Renal cortex interstitium (tissue), 15 donors: ENCODE data around the gene ACSL5. TPM values are rescaled to one million over a fixed set of nuclear protein-coding genes. Genes with fewer than 3 reads are reported as not detected.

Experiments used
- DNase-seq, 11 donors: peaks; one replicate each; pipeline ENCODE4 v3.0.0-alpha.2; 2013; ENCODE audit warnings: low read depth in 9 of 11, low spot score in 4 of 11; ENCODE audit errors: extremely low read depth in 1 of 11
- long read RNA-seq, 16 experiments: transcript quantifications; one replicate each; lab custom pipeline, GENCODE V29; 2026
- polyA plus RNA-seq, 3 donors: library from polyadenylated mRNA; unstranded; fragments of 120-200 nt; gene quantifications; one replicate each; pipeline ENCODE4 v1.2.1, GENCODE V29; 2013; ENCODE audit not compliant: insufficient read length in 3 of 3

ACSL5 gene
- polyA plus RNA-seq: 1 to 10 TPM; 4.3 to 5.7 (median 4.7) TPM
- long read RNA-seq, donor 1: 0 reads
- long read RNA-seq, donor 2: 0 reads
- long read RNA-seq, donor 3, partial matches to known transcripts: 7 of 8 reads
- long read RNA-seq, donor 3, other reads (novel, unspliced or antisense): 0 of 8 reads
- long read RNA-seq, donor 4: 0 reads
- long read RNA-seq, donor 5: 0 reads
- long read RNA-seq, donor 6, partial matches to known transcripts: 24 of 24 reads
- long read RNA-seq, donor 6, other reads (novel, unspliced or antisense): 0 of 24 reads
- long read RNA-seq, donor 7: 0 reads
- long read RNA-seq, donor 8, partial matches to known transcripts: 119 of 162 reads
- long read RNA-seq, donor 8, other reads (novel, unspliced or antisense): 40 of 162 reads
- long read RNA-seq, donor 9, partial matches to known transcripts: 0 of 1 reads
- long read RNA-seq, donor 9, other reads (novel, unspliced or antisense): 0 of 1 reads
- long read RNA-seq, donor 10, partial matches to known transcripts: 0 of 1 reads
- long read RNA-seq, donor 10, other reads (novel, unspliced or antisense): 0 of 1 reads
- long read RNA-seq, donor 11, partial matches to known transcripts: 15 of 27 reads
- long read RNA-seq, donor 11, other reads (novel, unspliced or antisense): 12 of 27 reads
- long read RNA-seq, donor 12: 0 reads
- long read RNA-seq, donor 13: 0 reads
- long read RNA-seq, donor 14, partial matches to known transcripts: 0 of 1 reads
- long read RNA-seq, donor 14, other reads (novel, unspliced or antisense): 0 of 1 reads
- long read RNA-seq, donor 15: 0 reads
- long read RNA-seq, donor 16: 0 reads

GRCh38 chr10:112373912-112374338 lies at the start of gene ACSL5:
ACSL5 (plus strand) TSS chr10:112374116; CDS start chr10:112394947, 20,831 bp downstream.
- DNase-seq: no peak

GRCh38 chr10:112327678-112328077 lies 46.2 kb upstream of the ACSL5 start:
- no peak for DNase-seq

- no peak for DNase-seq
Measured at GRCh38 chr10:112330162-112330561, 43.8 kb upstream of the ACSL5 start.

- no peak for DNase-seq
Measured at GRCh38 chr10:112330607-112331160, 43.2 kb upstream of the ACSL5 start.

GRCh38 chr10:112332022-112332421 lies 41.9 kb upstream of the ACSL5 start:
- DNase-seq: no peak

GRCh38 chr10:112332509-112333228 lies 41.2 kb upstream of the ACSL5 start:
- DNase-seq: no peak

- DNase-seq: no peak
Measured at GRCh38 chr10:112333452-112333851, 40.5 kb upstream of the ACSL5 start.

- DNase-seq: no peak
Measured at GRCh38 chr10:112335111-112335867, 38.6 kb upstream of the ACSL5 start.

GRCh38 chr10:112335868-112336265 lies 38.0 kb upstream of the ACSL5 start:
- no peak for DNase-seq

GRCh38 chr10:112336556-112337201 lies 37.2 kb upstream of the ACSL5 start:
- no peak for DNase-seq

GRCh38 chr10:112338957-112339356 lies 35.0 kb upstream of the ACSL5 start:
- no peak for DNase-seq

GRCh38 chr10:112340601-112341000 lies 33.3 kb upstream of the ACSL5 start:
- DNase-seq: no peak

- no peak for DNase-seq
Measured at GRCh38 chr10:112343056-112343806, 30.7 kb upstream of the ACSL5 start.

- DNase-seq: no peak
Measured at GRCh38 chr10:112344261-112344660, 29.7 kb upstream of the ACSL5 start.

GRCh38 chr10:112345202-112345601 lies 28.7 kb upstream of the ACSL5 start:
- DNase-seq: no peak

- no peak for DNase-seq
Measured at GRCh38 chr10:112345743-112346142, 28.2 kb upstream of the ACSL5 start.

GRCh38 chr10:112346774-112347173 lies 27.1 kb upstream of the ACSL5 start:
- DNase-seq: no peak
